GM12864 (cell line): ENCODE data around the gene NXNL1.
A peak's percentile ranks its signal among the peaks of the same experiment; 100 is the strongest.

Source experiments
- DNase-seq: peaks from one replicate; pipeline ENCODE4 v3.0.0-alpha.2; 2011; ENCODE audit warnings: low read depth
- H3K4me3 ChIP-seq: 2 replicates; pipeline ENCODE4 v1.5.1; 2011; ENCODE audit warnings: mild to moderate bottlenecking, low read depth, low read length, control low read depth
- CTCF ChIP-seq: IDR thresholded peaks from 2 replicates; pipeline ENCODE4 v1.5.1; 2011; ENCODE audit warnings: low read depth, mild to moderate bottlenecking, moderate library complexity, low read length, control low read depth, inconsistent platforms; ENCODE audit errors: missing control alignments

Gene NXNL1

GRCh38 chr19:17441241-17442021, 19.3 kb downstream of the NXNL1 start:
- DNase-seq: no peak
- no peak overlapping the region for H3K4me3 ChIP-seq
- peak; percentile 66 for TF ChIP-seq CTCF

- DNase-seq: no peak
- TF ChIP-seq CTCF: no peak
- H3K4me3 ChIP-seq: no peak overlapping the region
These were observed 23.9 kb downstream of the NXNL1 start for GRCh38 chr19:17436874-17437267.

- no peak for TF ChIP-seq CTCF
- DNase-seq: no peak
- H3K4me3 ChIP-seq: no peak overlapping the region
These were observed 24.4 kb downstream of the NXNL1 start for GRCh38 chr19:17436094-17436873.

- no peak for TF ChIP-seq CTCF
- H3K4me3 ChIP-seq: no peak overlapping the region
- no peak for DNase-seq
These were observed 25.5 kb downstream of the NXNL1 start for GRCh38 chr19:17435218-17435617.

- no peak for TF ChIP-seq CTCF
- no peak overlapping the region for H3K4me3 ChIP-seq
- no peak for DNase-seq
These were observed 29.3 kb downstream of the NXNL1 start for GRCh38 chr19:17431417-17431816.

- no peak overlapping the region for H3K4me3 ChIP-seq
- no peak for DNase-seq
- no peak for TF ChIP-seq CTCF
These were observed 31.0 kb downstream of the NXNL1 start for GRCh38 chr19:17429641-17430113.
